NCI-H2196 treated with DMSO at 0.1 percent for 48 hours (cell line): ENCODE results near the gene SRR.
A peak's percentile ranks its signal among the peaks of the same experiment; 100 is the strongest.

Experiments
- DNase-seq: peaks from one replicate; lab custom pipeline; 2025; ENCODE audit not compliant: unreplicated experiment; lab: John Stamatoyannopoulos, UW

The SRR gene

DNA sequence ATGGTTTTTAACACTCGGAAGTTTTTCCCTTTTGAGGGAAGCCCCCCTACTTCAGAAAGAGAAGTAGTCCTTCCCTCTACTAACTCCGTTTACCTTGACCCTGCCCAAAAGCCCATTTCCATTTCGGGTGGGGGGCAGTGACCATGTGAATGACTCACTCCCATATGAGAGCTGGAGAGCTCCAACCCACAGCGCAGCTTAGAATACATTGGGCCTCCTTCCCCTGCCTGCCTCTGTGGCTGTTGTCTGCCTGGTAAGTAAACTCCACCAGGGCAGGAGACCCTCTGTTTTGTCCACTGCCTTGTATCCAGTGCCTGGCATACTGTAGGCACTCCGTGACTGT lies 34.5 kb downstream of the SRR start:
- no peak for DNase-seq

DNA sequence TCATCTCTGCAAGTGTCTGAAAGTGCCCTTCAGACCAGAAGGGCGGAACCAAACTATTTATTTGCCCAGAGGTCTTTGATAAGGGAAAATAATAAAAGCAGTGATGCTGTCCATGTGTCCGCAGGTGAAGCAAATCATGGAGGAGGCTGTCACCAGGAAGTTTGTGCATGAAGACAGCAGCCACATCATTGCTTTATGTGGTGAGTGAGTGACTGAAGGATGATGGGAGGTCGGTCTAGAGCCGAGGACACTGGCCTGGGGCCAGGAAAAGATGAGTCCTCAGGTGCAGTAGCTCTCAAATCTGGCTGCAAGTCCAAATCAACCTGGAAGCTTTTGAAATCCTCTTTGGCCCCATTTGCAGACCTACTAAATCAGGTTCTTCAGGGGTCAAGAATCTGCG lies 39.7 kb downstream of the SRR start:
- no peak for DNase-seq

DNA sequence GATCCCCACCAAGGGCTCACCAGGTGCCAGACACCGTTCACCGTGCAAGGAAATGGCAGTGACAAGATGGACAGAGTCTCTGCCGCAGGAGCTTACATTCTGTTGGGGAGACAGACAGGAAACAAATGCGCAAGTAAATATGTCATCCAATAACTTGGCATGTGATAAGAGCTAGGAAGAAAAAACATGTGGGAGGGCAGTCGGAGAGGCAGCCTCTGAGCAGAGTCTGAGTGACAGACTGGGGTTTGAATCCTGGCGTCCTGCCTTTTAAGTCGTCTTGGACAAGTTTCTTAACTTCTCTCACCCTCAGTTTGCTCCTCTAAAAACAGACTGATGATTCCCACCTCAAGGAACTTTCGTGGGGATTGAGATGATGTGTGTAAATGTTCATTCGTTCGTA lies 40.8 kb downstream of the SRR start:
- DNase-seq, result no peak

DNA sequence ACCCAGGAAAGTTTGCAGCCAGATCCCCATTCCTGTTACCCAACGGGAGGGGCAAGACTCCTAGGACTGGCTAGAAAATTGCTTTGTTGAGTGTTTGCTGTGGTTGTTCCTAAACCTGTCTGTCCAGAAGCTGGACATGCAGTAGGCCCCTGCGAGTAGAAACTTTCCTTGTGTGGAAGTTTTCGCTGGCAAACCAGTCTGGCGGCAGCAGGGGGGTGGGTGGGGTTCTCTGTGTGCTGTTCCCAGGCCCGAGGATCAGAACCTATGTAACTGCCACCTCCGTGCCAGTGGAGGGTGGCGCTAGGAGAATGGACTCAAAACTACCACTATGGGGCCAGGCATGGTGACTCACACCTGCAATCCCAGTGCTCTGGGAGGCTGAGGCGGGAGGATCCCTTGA lies 42.7 kb downstream of the SRR start:
- DNase-seq, result no peak

- DNase-seq, result peak; percentile 64
These were observed 44.3 kb downstream of the SRR start for GRCh38 chr17:2347805-2348685.

DNA sequence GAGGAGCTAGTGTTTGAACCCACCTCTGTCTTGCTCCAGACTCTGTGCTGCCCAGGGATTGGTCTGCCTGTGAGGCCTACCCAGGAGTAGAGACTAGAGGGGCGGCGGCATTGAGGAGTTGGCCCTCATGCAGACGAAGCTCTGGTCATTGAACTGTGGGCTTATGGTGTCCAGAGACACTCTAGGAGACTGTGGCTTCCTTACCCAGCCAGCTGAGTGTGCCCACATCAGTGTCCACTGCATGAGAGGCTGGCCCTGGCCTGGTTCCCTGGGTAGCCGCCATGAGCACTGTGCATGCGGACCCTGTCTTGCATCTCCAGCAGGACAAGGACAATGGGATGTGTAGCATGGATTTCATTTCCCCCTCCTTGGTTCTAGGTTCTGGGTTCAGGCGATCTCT lies 47.5 kb downstream of the SRR start:
- DNase-seq, result no peak

- DNase-seq, result no peak
These were observed 50.6 kb downstream of the SRR start for GRCh38 chr17:2354311-2354710.

DNA sequence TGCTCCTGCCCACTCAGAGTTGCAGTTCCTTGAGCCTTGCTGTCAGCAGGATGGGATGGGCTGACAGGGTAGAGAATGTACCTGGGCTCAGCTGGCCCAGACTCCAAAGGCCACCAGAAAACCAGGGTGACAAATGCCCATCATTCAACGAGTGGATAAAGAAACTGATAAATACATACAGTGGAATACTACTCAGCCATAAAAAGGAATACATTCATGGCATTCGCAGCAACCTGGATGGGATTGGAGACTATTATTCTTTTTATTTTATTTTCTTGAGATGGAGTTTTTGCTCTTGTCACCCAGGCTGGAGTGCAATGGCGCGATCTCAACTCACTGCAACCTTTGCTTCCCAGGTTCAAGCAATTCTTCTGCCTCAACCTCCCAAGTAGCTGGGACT lies 53.5 kb downstream of the SRR start:
- no peak for DNase-seq

GRCh38 chr17:2357931-2358434 lies 54.2 kb downstream of the SRR start:
- no peak for DNase-seq

DNA sequence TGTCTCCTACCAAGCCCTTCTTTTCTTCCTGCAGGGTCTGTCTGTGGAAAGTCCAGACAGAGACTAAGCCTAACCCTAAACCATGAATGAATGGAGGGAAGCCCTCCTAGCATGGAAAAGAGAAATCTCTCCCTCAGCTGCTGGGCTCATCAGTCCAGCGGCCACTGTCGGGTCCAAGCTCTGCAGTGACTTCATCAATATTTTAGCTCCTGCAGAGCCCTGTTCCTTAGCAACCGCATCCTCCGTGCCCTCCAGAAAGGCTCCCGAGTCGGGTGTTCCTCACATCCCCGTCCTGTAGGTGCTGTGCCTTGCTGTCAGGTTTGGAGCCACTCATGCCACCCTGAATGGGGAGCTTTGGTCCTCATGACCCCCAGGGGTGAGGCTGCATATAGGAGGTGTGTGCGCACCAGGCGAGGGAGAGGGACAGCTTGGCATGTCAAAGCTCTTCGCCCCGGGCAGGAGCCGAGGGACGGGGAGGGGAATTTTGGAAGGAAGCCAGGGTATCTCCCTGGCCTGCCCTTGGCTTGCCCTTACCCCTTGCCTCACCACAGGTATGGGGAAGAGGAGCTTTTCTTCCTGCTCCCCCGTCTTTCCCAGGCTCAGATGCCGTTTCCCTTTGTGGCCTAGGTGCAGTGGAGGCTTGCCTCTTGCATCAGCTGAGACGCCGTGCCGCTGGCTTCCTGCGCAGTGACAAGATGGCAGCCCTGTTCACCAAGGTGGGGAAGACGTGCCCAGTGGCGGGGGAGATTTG lies 57.4 kb downstream of the SRR start:
- DNase-seq, result no peak

GRCh38 chr17:2362016-2362415 lies 58.3 kb downstream of the SRR start:
- no peak for DNase-seq

DNA sequence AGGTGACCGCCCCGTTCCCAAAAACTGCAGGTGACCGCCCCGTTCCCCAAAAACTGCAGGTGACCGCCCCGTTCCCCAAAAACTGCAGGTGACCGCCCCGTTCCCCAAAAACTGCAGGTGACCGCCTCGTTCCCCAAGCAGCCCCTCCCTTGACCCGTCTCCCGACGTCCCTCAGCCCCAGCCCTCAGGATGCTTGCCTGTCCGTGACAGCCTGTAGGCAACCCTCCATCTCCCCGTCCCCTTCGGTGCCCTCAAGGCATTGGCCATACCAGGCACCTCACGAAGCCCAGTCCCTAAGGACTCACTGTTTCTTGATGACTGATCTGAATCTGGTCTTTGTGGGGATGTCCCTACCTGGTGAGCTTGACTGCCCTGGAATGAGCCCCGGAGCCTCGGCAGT lies 58.7 kb downstream of the SRR start:
- DNase-seq, result no peak

DNA sequence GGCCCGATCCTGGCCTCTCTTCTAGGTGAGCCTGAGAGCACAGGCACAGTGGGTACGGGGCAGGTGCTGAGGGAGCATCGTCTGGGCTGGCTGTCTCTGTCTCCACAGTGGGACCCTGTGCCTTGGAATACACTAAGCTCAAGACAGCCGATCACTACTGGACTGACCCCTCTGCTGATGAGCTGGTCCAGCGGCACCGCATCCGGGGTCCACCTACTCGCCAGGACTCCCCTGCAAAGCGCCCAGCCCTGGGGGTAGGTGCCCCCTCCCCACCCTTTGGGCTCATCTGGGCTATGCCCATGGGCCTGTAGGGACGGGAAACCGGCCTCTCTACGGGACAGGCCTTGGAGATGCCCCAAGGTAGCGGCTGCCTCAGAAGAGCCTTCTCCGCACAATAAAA lies 59.1 kb downstream of the SRR start:
- no peak for DNase-seq

DNA sequence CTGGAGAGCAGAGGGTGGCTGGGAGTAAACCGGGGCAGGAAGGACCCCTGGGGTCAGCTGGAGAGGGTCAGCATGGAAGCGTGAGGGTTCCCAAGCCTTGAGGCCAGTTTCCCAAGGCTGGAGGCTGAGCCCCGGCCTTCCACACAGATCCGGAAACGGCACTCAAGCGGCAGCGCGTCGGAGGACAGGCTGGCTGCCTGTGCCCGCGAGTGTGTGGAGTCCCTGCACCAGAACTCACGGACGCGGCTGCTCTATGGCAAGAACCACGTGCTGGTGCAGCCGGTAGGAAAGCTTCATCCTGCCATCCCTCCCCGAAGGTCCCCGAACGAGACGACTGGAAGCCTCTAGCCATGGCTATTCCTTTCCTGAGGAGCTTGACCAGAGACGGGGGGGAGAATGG lies 59.6 kb downstream of the SRR start:
- no peak for DNase-seq

DNA sequence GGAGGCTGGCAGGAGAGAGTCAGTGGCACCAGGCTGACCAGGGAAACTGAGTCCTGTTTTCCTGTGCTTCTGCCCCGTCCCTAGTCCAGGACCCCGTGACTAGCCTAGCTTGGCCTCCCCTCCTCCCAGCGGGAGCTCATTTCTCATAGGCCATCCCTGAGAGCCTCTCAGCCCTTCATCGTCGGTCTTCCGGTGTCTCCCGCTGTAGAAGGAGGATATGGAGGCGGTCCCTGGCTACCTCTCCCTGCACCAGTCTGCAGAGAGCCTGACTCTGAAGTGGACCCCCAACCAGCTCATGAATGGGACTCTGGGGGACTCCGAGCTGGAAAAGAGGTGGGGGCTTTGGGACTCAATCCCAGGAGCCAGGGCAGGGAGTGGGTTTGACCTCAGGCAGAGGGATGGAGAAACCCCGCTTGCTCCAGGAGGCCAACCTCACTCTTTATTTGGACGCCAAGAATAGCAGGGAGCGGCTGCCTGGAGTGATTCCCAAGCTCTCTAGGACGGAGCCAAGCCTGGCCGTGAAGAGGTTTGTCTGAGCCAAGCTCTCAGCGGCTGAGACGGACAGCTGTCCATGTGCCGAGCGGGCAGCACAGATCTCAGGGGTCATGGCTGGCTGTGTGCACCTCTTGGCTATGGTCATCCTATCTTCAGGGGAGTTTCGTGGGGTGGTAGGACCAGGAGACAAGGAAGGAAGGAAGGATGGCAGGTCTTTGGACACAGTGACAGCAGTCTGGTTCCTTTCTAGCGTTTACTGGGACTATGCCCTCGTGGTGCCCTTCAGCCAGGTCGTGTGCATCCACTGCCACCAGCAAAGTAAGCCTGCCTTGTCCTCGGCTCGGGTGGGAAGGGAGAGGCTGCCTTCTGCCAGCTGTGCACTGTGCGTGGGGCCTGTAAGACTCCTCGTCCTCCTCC lies 60.4 kb downstream of the SRR start:
- DNase-seq, result no peak

DNA sequence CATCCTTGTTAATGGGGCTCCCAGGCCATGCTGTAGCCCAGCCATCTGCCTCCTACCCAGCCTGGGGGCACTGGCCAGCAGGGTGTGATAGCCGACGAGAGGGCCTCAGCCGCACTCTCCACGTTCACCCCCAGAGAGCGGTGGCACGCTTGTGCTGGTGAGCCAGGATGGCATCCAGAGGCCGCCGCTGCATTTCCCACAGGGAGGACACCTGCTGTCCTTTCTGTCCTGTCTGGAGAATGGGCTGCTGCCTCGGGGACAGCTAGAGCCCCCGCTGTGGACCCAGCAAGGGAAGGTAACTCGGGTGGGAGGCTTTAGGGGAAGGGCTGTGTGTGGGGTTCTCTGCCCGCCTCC lies 61.0 kb downstream of the SRR start:
- no peak for DNase-seq

- no peak for DNase-seq
These were observed 61.4 kb downstream of the SRR start for GRCh38 chr17:2365132-2365531.

DNA sequence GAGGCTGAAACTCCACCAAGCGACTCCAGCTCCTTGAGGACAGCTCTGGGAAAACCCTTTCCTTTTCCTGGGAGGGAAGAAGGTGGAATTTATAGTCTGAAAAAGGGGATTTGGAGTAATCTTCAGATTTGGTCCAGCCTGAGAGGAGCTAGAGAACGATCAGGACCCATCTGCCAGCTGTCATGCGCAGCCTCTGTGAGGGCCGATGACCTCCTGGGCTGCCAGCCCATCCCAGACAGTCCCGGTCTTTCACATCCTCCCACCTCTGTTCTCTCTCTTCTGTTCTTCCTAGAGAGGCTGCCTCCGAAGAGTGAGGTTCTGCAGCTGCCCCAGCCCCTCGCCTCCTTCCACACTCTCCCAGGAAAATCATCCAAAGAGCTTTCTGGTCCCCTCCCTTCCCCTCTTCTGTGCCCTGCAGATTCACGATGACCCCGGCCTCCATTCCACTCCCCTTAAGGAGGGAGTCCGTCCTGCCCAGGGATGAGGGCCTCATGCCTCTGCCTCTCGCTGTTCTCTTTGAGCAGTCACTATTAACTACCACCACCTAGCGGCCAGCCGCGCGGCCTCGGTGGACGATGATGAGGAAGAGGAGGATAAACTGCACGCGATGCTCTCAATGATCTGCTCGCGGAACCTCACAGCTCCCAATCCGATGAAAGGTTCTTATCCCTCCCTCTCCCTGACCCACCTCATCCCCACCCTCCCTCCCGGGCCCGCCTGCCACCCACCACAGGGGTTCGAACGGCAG lies 63.2 kb downstream of the SRR start:
- no peak for DNase-seq

DNA sequence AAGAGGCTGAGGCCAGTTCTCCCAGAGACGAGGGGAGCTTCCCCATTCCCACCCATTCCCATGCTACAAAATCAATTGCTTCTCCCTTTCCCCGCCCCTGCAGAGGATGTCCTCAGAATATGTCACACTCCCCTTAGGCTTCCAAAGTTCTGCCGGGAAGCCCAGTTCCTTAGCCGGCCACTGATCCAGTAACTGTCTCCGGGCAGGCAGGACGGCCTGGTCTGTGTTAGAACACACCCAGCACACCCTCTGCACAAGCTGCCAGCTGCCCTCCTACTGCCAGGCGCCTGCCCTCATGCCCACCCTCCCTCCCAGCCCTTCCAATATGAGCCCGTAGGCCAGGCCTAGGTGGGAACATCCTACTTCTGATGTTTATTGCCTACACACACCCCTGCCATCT lies 64.6 kb downstream of the SRR start:
- no peak for DNase-seq

- no peak for DNase-seq
These were observed 65.3 kb downstream of the SRR start for GRCh38 chr17:2369039-2369438.
